K562 (cell line): Measurements from ENCODE around the gene SFI1. TPM values are rescaled to one million over a fixed set of nuclear protein-coding genes. Genes with fewer than 3 reads are reported as not detected.

Source experiments
- ATAC-seq: fragments of 200-7000 bp; cut with Tn5 transposase; 3 replicates; pipeline ENCODE4 v1.9.1; 2020; ENCODE audit warnings: moderate library complexity
- BruUV-seq: library from RNA; stranded (reverse); fragments of 400-500 nt; replicated peaks from 2 replicates; lab custom pipeline; 2021; lab: Mats Ljungman, UMichigan
- CTCF ChIA-PET: fragments of 300-600 bp; formaldehyde crosslinking; extraction: SDS; loops from one replicate; lab custom pipeline; 2021; ENCODE audit warnings: low intra/inter-chr PET ratio; lab: Yijun Ruan, JAX
- POLR2A ChIA-PET: fragments of 300-600, 350-650 bp; sonication (Branson Sonifier 250); formaldehyde crosslinking; extraction: SDS; loops from one replicate; lab custom pipeline; 2021; ENCODE audit warnings: antibody characterized with exemption, inconsistent platforms; lab: Yijun Ruan, JAX
- DNase-seq, 4 experiments: peaks; one replicate each; pipeline versions ENCODE4 v3.0.0 to v3.0.0-alpha.2; 2011 to 2018; ENCODE audit warnings: low spot score in 3 of 4, mixed read lengths in 3 of 4; ENCODE audit errors: extremely low read depth in 1 of 4
- FAIRE-seq: peaks from 2 replicates; lab custom pipeline; 2011; peaks lifted over from hg19 to GRCh38; lab: Jason Lieb, UNC
- H2AFZ ChIP-seq: 2 replicates; pipeline ENCODE4 v1.6.0; 2011; ENCODE audit warnings: low read depth, low read length, control low read depth, inconsistent platforms
- H3K27ac ChIP-seq: fragments of 200-600 bp; 3 replicates; pipeline ENCODE4 v1.8.0; 2011; ENCODE audit warnings: low read depth, mild to moderate bottlenecking, control low read depth, inconsistent platforms, low read length, moderate library complexity, mixed read lengths; ENCODE audit errors: extremely low read depth
- H3K27me3 ChIP-seq, 2 experiments: fragments of 300-600 bp in 1 of 2; 2 replicates in 1 of 2; 3 replicates in 1 of 2; pipeline versions ENCODE4 v1.6.0 to v1.8.0; 2011; ENCODE audit warnings: inconsistent platforms in 2 of 2, low read length in 2 of 2, mild to moderate bottlenecking in 1 of 2, mixed read lengths in 1 of 2, moderate library complexity in 1 of 2; ENCODE audit not compliant: control insufficient read depth in 2 of 2, insufficient read depth in 2 of 2
- H3K36me3 ChIP-seq: fragments of 300-600 bp; 3 replicates; pipeline ENCODE4 v1.8.0; 2011; ENCODE audit warnings: mild to moderate bottlenecking, low read length, inconsistent platforms; ENCODE audit not compliant: control insufficient read depth, insufficient read depth
- H3K4me1 ChIP-seq, 2 experiments: fragments of 200-600 bp in 1 of 2; replicated peaks in 1 of 2; 2 replicates in 1 of 2; 3 replicates in 1 of 2; pipeline versions ENCODE4 v1.5.1 to v1.8.0; 2011; ENCODE audit warnings: inconsistent platforms in 2 of 2, low read length in 2 of 2, mild to moderate bottlenecking in 1 of 2, mixed read lengths in 1 of 2, moderate library complexity in 1 of 2; ENCODE audit not compliant: control insufficient read depth in 2 of 2, insufficient read depth in 2 of 2
- H3K4me2 ChIP-seq: 2 replicates; pipeline ENCODE4 v1.6.1; 2011; ENCODE audit warnings: low read length, control low read depth, inconsistent platforms, mixed read lengths; ENCODE audit not compliant: insufficient read depth
- H3K4me3 ChIP-seq: fragments of 200-600 bp; sonication (generic), shearing (Covaris generic); 2 replicates; pipeline ENCODE4 v1.5.1; 2016; ENCODE audit warnings: control low read depth, inconsistent platforms
- H3K79me2 ChIP-seq: fragments of 200-600 bp; 3 replicates; pipeline ENCODE4 v1.8.0; 2011; ENCODE audit warnings: low read length, inconsistent platforms; ENCODE audit not compliant: control insufficient read depth, insufficient read depth
- H3K9ac ChIP-seq, 2 experiments: 2 replicates each; pipeline versions ENCODE4 v1.6.0 to v1.6.1; 2011; ENCODE audit warnings: low read depth in 2 of 2, low read length in 2 of 2, control low read depth in 1 of 2, inconsistent platforms in 1 of 2, mild to moderate bottlenecking in 1 of 2, mixed read lengths in 1 of 2; ENCODE audit not compliant: insufficient read depth in 1 of 2
- H3K9me1 ChIP-seq: one replicate; pipeline ENCODE4 v1.6.0; 2011; ENCODE audit warnings: inconsistent platforms, mild to moderate bottlenecking, low read length, moderate library complexity; ENCODE audit not compliant: control insufficient read depth, insufficient read depth
- H3K9me3 ChIP-seq: replicated peaks from 2 replicates; pipeline ENCODE4 v1.5.1; 2011; ENCODE audit warnings: low read depth, low read length, inconsistent platforms; ENCODE audit not compliant: control insufficient read depth, insufficient read depth
- H4K20me1 ChIP-seq: replicated peaks from 2 replicates; pipeline ENCODE4 v1.6.1; 2011; ENCODE audit warnings: low read length, inconsistent platforms, mixed read lengths; ENCODE audit not compliant: control insufficient read depth, insufficient read depth
- ATF6 ChIP-seq: sonication (generic); formaldehyde crosslinking; IDR thresholded peaks from 2 replicates; pipeline ENCODE4 v1.4.0; 2020; ENCODE audit warnings: mild to moderate bottlenecking, missing genetic modification reagents
- USF2 ChIP-seq: sonication (generic); formaldehyde crosslinking; IDR thresholded peaks from 2 replicates; pipeline ENCODE4 v1.5.0; 2020; ENCODE audit warnings: missing genetic modification reagents
- WGBS: fragments of 100-300 bp; shearing (Covaris generic); methylation state at CpG from one replicate; pipeline ENCODE4 v1.1.6; 2016; ENCODE audit warnings: low coverage, mixed read lengths; ENCODE audit not compliant: insufficient coverage; ENCODE audit errors: missing lambda C conversion rate; 5-methylcytosine and 5-hydroxymethylcytosine counted together
- in situ Hi-C: fragments of 300-500 bp; cut with MboI; formaldehyde crosslinking; loops from 4 replicates; pipeline ENCODE4 v1.15.0; 2018; ENCODE audit warnings: inconsistent platforms, mixed read lengths
- intact Hi-C: fragments of 100-400 bp; cut with micrococcal nuclease; formaldehyde crosslinking; loops from 2 replicates; pipeline ENCODE4 v1.14.2; 2022
- polyA plus RNA-seq, 8 experiments: library from polyadenylated mRNA; depleted of rRNA in 4 of 8; stranded (reverse) in 5 of 8; unstranded in 3 of 8; fragments of >200 nt; fragmentation: Nextera tagmentation in 2 of 8; fragmentation: Illumina TruSeq in 1 of 8; extraction: Ambion mirVana in 2 of 8; extraction: Trizol in 1 of 8; gene quantifications; 2 replicates each; pipeline versions ENCODE4 v1.2.1 to v1.2.3, GENCODE V29; 2011 to 2014; ENCODE audit warnings: inconsistent platforms in 1 of 8, missing spikeins in 1 of 8
- total RNA-seq, 7 experiments: library from RNA; depleted of rRNA in 6 of 7; stranded (reverse); fragments of >200 nt in 6 of 7; fragmentation: Illumina TruSeq in 2 of 7; extraction: Trizol in 2 of 7; gene quantifications; 2 replicates each; pipeline versions ENCODE4 v1.2.1 to v1.2.3, GENCODE V29; 2011 to 2021; ENCODE audit warnings: low replicate concordance in 1 of 7
- TF ChIP-seq, protein P1 (sequence below): sonication (generic); formaldehyde crosslinking; IDR thresholded peaks from 2 replicates; pipeline ENCODE4 v1.9.0; 2022; ENCODE audit warnings: mild to moderate bottlenecking, missing genetic modification reagents

Gene SFI1
- total and polyA plus RNA-seq, 9 of the 15 experiments (the other 6 are each of a cell fraction or from before 2014, with no cell fraction given) = 3.0 to 25.6 (median 14.1) TPM

- no peak overlapping the region for H3K4me3 ChIP-seq
- no peaks in the 10 kb centered on the region for H3K27me3 ChIP-seq
- H2AFZ ChIP-seq = no peak overlapping the region
- H3K9me3 ChIP-seq = no peaks in the 10 kb centered on the region
- ChIA-PET CTCF (no interaction called here), POLR2A (no interaction called here)
- intact Hi-C loops (no loop called here), in situ Hi-C loops (no loop called here)
- no peak overlapping the region for H3K4me2 ChIP-seq
- no peaks in the 10 kb centered on the region for H3K79me2 ChIP-seq
- no peaks in the 10 kb centered on the region for H4K20me1 ChIP-seq
- DNase-seq (no peak), FAIRE-seq (no peak), ATAC-seq (no peak)
- TF ChIP-seq, protein P1, sequence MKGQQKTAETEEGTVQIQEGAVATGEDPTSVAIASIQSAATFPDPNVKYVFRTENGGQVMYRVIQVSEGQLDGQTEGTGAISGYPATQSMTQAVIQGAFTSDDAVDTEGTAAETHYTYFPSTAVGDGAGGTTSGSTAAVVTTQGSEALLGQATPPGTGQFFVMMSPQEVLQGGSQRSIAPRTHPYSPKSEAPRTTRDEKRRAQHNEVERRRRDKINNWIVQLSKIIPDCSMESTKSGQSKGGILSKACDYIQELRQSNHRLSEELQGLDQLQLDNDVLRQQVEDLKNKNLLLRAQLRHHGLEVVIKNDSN (CRISPR knock-in tag) = peak; percentile 37; the same call in 1 of the 2 replicates
- no peak for TF ChIP-seq ATF6
- TF ChIP-seq USF2 (CRISPR knock-in tag) = peak; percentile 19; the same call in 1 of the 2 replicates
- WGBS = 54% methylated on average over 4 of the region's 4 CpGs
- H3K9ac ChIP-seq = peak overlapping the region in 1 of 2 experiments; percentile 56; a peak in 1 of 4 replicates
- H3K36me3 ChIP-seq = peaks cover 35% of the 10 kb centered on the region; the same call in 2 of the 3 replicates
- BruUV-seq = no TSS peak
- no peak overlapping the region; the same call in 2 of the 3 replicates for H3K27ac ChIP-seq
- H3K4me1 ChIP-seq = peaks cover 0 to 47% of the 10 kb centered on the region in 2 experiments; a peak in 3 of 5 replicates
- H3K9me1 ChIP-seq = no peaks in the 10 kb centered on the region
These were observed 119.1 kb downstream of the SFI1 start for GRCh38 chr22:31615491-31615860.
